ENCODE measurements around the gene SYMPK.
A peak's percentile ranks its signal among the peaks of the same experiment; 100 is the strongest.
"Not testable (repeated sequence)": the region's sequence is repeated elsewhere in the genome, so short reads cannot be mapped to it uniquely, and the experiment has no call there.

SYMPK gene

DNA sequence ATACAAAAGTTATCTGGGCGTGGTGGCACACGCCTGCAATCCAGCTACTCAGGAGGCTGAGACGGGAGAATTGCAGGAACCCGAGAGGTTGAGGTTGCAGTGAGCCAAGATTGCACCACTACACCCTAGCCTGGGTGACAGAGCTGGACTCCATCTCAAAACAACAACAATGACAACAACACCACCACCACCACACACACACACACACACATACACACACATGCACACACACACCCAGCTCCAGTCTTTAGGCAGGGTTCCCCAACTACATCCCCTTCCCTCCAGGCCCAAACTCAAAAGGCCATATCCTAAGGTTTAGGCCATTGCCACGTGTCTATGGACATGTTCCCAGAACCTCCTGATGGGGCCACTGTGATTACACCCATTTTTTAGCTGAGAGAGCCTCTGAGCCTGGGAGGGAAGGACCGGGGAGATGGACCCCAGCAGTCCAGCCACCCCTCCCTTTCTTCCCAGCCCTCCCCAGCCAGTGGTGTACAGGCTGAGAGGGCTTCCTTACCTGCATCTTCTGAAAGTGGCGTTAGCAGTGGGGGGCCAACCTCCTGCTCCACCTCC, 61.3 kb downstream of the SYMPK start:
- no peak for DNase-seq

DNA sequence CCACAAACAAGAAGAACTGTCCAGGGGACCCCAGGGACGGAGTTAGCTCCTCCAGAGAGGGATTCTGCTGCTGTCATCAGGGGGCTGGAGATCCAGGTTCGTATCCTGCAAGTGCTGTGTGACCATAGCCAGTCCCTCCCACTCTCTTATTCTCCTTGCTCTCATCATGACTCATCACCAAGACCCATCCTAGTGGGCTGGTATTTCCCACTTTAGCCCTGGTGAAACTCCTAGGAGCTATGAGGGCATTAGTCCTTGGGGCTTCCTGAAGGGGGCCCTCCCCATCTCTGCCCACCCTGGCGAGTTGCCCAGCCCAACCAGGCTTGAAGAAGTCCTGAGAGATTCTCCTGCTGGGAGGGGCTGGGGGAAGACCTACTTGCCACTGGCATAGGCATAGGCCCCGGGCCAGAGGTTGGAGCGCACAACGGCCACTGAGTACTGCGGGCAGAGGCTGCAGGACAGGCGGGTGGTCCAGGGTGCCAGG, 62.8 kb downstream of the SYMPK start:
- DNase-seq, result no peak

DNA sequence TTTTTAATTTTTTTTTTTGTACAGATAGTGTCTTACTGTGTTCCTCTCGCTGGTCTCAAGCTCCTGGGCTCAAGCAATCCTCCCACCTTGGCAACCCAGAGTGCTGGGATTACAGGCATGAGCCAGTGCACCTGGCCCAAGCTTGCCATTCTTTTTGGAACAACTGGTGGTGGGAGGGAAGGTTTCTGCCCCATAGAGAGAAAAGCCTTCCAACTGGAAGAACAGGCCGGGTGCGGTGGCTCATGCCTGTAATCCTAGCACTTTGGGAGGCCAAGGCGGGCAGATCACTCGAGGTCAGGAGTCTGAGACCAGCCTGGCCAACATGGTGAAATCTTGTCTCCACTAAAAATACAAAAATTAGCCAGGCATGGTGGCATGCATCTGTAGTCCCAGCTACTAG, 63.4 kb downstream of the SYMPK start:
- not testable (repeated sequence) for DNase-seq

DNA sequence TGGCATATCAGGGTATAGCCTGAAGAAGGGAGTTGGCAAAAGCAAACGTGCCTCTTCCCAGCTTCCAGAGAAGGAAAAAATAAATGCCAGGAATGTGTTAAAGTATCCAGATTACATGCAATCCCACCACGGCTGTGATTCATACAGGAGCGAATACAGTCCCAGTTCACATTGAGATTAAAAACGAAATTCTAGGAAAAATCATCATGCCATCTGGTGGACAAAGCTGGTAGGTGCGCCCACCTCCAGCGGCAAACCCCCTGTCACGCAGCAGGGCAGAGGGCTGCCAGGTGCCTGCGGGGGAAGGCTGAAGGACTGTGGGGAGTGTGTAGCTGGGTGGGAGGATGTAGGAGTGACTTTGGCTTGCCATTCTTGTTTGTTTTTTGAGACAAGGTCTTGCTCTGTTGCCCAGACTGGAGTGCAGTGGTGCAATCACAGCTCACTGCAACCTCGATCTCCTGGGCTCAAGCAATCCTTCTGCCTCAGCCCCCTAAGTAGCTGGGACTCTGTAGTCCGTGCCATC, 63.9 kb downstream of the SYMPK start:
- peak; percentile 85 for DNase-seq

DNA sequence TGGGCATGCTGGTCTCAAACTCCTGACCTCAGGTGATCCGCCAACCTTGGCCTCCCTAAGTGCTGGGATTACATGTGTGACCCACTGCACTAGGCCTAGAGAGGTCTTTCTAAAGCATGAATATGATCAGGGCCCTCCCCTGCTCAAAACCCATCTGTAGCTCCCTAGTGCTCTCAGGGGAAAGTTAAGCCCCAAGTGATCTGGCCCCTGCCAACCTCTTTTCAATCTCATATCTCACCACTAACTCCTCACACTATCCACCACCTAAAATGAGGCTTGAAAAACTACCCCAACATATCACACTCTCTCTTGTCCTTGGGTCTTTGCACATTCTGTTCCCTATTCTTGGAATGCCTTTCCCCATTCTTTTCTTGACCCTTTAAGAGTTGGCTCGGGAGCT, 68.3 kb downstream of the SYMPK start:
- DNase-seq, result no peak

DNA sequence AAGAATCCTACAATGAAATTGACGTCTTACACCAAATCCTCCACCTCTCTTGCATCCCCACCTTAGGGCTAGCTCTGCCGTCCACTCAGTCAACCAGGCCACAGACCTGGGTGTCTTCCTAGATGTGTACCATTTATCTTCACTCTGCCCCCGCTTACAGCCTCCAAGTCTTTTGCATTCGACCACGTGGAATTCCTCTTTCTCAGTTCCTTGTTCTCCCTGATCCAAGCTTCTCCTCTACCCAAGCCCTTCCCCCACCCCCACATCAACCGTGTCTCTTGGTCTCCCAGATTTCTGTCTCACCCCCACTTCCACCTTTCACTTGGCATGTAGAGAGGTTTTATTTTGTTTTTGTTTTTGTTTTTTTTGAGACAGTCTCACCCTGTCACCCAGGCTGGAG, 69.1 kb downstream of the SYMPK start:
- DNase-seq, result no peak

DNA sequence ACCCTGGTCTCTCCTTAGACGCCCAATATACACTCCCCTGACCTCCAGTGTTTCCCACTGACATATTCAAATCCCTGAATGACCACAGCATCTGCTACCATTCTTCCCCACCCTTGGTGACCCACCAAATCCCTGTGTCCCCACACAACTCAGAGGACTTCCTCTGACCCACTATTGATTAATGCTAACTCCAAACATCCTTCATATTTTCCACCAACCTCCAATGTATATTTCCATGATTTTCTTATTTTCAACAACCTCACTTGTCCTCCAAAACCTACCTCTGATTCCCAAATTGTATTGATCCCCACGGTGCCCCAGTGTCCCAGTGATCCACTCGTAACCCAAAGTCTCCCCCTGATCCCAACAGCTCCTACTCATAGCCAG, 69.8 kb downstream of the SYMPK start:
- no peak for DNase-seq

DNA sequence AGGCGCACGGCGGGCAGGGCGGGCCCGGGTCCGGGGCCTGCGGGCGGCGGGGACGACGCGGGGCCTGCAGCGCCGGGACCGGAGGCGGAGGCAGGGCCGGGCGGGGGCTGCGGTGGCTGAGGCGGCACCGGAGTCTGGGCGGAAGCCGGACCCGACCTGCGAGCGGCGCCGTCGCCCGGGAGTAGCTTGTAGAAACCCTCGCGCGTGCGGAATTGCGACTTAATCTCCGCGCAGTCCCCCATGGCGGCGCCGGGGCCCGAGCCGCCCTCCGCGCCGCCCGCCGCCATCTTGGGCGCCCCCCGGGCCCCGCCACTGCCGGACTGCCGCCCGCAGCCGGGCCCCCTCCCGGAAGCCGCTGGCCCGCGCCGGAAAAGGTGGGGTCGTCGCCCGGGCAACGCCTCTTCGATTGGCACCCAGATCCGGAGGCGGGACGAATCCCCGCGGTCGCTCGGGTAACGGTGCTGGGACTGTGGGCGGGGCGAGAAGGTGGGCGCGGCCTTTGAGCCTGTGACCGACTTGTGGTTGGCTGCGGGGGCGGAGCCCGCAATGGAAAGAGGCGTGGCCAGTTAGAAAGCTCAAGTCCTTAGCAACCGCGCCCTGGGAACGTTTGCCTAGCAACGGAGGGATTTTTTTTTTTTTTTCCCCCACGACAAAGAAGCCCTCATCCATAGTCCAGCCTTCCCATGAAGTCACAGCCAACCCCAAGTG, 70.3 kb downstream of the SYMPK start, which contains the start of gene DMWD:
DMWD (minus strand) TSS at position 376 of the 708 bp plus-strand sequence; CDS start at position 287, 89 bp downstream.
- peak; percentile 100 for DNase-seq

DNA sequence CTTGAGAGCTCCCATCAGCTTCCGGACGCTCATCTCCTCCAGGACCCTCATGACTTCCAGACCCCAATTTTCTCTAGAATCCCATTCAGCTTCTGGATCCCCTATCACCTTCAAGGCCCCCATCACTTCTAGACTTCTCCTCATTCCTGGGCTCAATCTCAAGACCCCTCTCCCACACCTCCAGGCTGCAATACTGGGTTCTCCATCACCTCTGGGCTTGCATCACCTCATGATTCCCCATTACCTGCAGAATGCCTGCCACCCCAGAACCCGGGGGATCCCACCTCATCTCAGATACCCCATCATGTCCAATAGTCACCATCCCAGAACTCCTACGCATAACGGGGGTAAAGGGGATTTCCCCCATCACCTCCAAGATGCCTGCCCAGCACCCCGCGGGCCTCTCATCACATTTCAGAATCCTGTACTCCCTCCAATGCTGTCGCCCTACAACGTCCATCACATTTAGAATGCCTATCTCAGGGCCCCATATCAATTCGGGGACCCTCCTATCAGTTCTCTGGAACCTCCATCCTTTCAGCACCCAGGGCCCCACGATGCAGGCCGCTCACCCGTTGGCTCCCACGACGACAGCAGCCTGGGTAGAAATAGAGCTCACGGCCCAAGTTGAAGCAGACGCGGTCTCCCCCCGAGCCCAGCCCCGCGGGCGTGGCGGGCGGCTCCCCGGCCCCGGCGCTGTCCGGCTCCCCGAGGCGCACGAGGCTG, 71.0 kb downstream of the SYMPK start:
- no peak for DNase-seq

DNA sequence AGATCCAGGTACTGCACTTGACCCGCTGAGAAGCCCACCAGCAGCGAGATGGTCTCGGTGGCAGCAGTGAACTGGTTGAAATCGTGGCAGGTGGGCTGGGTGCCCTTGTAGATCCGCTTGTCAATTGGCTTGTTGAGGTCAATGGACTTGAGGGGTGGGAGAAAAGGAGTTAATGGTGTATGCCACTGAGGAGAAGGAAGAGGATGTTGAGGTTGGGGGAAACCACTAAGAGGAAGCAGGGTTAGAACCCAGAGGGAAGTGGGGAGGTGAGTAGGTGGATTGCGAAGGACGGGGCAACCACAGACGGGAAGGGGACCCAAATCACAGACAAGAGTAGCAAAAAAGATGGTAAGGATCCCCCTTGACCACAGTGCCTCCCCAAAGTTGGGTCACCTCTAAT, 72.0 kb downstream of the SYMPK start:
- peak; percentile 70 for DNase-seq

DNA sequence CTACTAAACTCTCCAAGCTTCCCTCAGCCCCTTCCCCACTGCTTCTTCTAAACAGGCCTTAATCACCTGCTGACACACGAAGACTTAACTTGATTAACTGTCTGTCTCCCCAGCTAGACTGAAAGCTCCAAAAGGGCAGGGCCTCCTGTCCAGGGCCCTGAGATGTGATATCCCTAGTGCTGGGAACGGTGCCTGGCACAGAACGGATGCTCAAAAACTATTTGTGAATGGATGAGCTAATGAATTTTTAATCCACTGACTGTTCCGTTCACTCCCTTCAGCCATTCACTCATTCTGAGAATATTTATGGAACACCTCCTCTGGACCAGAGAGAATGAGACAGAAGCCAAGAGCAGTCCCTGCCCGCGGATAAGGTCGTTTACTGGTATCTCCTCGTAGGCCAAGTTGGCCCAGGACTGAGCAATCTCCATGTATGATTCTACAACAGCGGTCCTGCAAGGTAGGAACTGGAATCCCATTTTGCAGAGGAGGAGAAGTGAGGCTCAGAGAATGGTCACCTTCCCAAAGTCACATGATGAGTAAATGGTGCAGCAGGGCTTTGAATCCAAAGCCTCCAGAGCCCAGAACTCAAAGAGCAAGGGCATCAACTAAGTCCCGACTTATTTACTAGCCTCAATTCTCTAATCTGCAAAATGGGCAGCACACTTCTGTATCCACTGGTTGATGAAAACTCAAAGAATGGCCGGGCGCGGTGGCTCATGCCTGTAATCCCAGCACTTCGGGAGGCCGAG, 73.7 kb downstream of the SYMPK start:
- no peak for DNase-seq

DNA sequence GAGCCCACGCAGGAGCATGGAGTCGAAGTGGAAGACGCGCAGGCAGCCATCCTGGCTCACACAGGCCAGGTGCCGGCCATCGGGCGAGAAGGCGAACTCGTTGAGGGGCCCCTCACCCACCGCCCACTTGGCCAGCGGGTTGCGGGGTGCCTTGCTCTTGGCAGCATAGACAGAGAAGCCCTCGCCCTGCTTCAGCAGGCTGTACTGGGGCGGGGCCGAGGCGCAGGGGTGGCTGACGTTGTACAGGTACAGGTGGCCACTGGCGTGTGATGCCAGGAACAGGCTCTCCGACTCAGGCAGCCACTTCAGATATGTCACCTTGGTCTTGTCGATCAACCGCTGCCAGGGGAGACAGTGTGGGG, 76.4 kb downstream of the SYMPK start:
- no peak for DNase-seq

DNA sequence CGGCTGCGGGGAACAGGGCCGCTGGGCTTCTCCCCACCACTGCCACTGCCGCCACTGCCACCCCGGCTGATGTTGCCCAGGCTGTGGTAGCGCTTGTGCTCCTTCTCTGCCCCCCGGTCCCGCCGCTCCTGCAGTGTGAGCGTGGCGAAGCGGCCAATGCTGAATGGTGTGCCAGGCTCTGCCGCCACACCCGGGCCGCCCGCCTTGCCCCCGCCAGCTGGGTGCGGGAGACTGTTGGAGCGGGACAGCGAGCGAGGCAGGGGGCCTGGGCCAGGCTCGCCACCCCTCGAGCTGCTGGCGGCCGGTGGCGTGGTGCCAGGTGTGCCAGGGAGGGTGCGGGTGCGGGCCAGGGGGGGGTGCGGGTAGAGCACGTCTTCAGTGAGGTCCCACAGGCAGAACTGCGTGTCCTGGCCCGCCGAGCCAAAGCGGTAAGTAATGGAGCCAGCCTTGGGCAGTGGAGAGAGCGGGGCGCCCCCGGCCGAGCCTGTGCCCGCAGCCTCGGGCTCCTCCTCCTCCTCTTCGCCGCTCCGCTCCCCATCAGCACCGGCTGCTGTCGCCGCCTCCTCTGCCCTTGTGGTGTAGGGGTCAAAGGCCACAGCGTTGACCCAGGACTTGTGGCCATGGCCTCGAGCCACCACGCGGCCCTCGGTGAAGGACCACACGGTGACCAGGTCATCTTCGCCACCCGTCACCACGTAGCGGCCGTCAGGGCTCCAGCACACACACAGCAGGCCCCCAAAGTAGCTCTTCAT, 77.0 kb downstream of the SYMPK start:
- DNase-seq, result no peak

DNA sequence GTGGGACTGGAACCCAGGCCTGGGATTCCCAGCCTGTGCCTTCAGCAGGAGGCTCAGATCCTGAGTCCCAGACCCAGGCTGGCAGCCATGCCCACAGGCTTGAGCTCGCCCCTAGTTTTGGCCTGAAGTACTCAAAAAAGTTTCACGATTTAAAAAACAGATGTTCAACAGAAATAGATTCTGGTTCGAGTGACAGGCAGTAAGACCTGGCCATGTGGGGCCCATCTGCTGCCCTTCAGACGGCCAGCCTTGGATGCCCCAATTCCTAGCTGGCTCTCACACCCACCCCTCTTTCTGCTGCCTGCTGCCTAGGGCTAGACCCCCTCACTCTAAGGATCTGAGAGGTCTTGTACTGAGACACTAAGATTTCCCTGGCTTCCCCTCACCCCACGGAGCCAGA, 77.8 kb downstream of the SYMPK start:
- no peak for DNase-seq

DNA sequence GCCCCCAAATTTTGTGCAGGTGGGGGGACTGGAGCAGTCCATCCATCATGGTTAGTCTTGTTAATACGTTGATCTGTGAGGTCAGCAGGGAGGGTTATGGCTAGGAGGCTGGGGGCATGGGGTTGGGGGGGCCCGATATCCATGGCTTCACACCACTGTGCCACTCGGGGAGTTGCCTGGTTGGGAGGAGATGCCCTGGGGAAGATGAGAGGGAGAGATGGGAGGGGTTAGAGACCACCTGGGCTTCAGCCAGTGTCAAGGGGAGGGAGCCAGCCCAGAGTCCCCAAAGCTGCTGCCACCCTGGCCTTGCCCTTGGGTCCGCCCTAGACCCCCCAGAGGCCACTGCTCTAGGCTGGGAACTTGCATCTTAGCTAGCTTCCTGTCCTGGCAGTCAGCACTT, 78.9 kb downstream of the SYMPK start:
- no peak for DNase-seq

DNA sequence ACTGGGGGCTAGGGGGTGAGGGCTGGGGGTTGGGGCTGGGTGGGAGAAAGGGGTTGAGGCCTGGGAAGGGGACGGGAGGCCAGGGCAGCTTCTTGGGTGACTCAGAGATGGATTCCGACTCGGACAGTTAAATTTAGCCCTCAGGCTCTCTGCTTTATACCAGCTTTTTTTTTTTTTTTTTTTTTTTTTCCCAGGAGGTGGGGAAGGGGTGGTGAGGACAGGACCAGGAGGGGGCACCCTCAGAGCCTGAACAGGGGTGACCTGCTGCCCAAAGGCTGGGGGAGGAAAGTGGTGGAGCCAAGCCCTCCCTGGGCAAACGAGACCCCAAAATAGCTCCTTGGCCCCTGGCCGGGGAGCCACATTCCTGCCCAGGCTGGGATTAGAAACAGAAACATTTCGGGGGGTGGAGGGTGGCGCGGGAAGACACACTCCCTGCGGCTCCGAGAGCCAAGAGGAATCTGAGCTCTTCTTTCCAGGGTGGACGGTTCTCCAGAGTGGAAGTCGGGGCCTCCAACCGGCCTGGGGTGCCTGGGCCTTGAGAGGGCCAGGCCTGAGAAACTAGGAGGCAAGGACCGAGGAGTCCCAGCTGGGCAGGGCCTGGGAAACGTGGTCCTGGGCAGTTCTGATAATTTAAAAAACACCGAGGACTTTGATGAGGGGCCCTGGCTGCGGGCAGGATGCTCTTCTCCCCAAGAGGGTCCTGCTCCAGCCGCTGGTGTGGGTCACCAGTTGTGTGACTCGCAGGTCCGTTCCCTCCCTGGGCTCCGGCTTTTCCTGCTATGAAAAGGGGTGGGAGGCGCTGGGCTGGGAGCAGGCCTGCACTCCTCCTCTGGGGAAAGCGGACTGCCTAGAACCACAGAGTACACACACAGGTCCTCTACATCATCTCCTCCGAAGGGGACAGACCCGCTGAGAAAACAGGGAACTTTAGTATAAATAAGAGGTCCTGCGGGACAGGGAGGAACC, 79.8 kb downstream of the SYMPK start:
- DNase-seq, result no peak

DNA sequence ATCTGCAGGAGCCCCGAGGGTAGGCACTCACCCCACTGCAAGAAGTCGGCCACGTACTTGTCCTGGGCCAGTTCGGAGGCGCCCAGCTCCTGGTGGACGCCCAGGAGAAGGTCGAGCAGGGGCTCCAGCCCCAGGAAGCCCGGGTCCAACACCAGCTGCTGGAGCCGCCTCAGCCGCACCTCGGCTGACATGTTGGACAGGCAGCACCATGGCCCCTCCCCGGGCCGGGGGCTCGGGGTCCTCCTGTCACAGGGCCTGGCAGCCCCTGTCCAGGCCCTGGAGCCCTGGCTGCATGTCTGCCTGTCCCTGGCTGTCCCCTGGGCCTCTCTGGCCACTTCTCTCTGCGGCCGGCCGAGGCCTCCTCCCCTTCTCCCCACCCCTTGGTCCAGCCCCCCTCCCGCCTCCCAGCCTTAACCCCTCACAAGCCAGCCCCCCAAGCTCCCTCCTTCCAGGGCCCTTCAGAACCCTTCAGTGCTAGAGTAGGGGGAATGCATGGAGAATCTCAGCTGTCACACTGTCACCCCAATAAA, 80.7 kb downstream of the SYMPK start, which contains the start of gene DMPK:
DMPK (minus strand) TSS at position 329 of the 530 bp plus-strand sequence; CDS start at position 191, 138 bp downstream.
- DNase-seq, result no peak

DNA sequence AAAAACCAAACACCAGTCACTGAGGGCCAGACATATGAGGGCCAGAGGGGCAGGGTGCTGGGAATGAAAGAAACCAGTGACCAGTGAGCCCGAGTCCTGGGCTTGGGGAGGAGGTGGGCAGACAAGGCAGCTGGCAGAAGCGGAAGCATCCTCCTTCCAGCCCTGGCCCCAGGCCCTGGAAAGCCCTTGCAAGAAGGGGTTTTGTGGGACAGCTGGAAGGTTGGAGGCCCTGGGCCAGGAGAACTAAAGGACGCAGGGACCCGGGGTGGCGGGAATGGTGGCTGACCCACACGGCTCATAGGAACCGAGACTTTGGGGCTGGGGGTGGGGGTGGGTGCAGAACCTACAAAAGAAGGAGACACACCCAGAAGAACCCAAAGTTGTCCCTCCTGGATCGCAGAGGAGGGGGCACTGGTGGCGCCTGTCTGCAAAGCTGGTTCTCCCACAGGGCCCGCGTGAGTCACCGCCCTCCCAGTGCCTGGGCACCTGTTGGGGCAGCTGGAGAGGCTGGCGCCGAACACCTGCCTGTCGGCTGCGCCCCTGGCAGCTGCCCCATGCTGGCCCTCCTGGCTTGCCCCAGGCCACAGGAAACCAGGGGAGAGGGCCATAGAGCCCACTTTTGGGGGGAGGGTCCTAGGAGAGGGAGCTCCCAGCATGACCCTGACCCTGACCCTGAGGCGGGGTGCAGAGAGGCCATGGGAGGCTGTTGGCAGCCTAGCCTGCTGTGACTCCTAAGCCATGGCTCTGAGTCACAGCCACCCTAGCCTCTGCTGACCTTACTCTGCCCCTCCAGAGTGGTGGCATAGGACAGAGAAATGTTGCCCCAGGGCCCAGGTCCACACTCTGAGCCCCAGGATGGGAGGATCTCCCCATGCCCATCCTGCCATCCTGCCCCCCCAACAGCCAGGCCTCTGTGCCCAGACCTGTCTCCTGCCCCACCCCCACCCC, 81.5 kb downstream of the SYMPK start:
- no peak for DNase-seq

DNA sequence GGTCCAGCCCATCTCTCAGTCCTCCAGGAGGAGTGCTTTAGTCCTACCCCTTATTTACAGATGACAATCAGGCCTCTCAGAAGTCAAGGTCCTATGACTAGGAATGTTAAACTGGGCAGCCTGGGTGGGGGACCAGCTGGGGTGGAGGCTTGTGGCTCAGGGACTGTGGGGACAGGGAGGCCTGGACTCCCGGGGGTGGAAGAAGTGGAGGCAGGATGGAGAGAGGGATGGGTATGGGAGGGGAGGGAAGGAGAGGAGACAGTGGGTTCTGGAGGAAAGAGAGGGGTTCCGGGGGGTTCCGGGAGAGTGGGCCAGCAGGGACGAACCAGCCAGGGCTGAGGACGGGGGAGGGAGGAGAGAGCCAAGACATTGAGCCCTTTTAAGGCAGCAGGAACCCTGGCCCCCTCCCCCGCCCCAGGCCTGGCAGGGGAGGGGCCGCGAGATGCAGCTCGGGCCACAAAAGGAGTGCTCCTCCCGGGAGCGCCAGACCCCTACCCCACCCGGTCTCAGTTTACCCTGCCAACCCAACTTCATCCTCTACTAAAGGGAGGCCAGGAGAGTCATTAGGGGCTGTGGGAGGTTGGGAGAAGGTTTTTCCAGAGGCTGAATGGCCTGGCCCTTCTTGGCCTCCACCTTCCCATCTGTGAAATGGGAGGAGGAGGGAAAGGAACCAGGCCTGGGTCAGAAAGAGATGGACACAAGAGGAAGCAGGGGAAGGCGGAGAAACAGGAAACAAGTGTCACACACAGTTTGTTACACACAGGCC, 82.3 kb downstream of the SYMPK start:
- no peak for DNase-seq
